Adrenal gland (tissue), 5 donors: ENCODE data around the gene ARL8B.

Source experiments
- CTCF ChIP-seq, 6 experiments: fragments of 450-650 bp in 4 of 6; fragments of 200-600 bp in 2 of 6; sonication (generic) in 1 of 6; IDR thresholded peaks; 1 replicate in 5 of 6; 2 replicates in 1 of 6; pipeline versions ENCODE4 v1.5.1 to v1.8.0; 2016 to 2021; ENCODE audit warnings: antibody characterized with exemption in 6 of 6, mild to moderate bottlenecking in 2 of 6, moderate library complexity in 1 of 6
- POLR2A ChIP-seq, 2 donors: fragments of 450-650 bp; IDR thresholded peaks; one replicate each; pipeline ENCODE4 v1.6.1; 2017; ENCODE audit warnings: antibody characterized with exemption in 2 of 2, mild to moderate bottlenecking in 2 of 2, moderate library complexity in 1 of 2
- donor health status: DM: no; HTN: no; CAD: no.

- TF ChIP-seq CTCF (IDR thresholded peaks at IDR 0.05) = no peak
- no peak for TF ChIP-seq POLR2A (IDR thresholded peaks at IDR 0.05)
Observed at GRCh38 chr3:5201536-5201935, 79.4 kb downstream of the ARL8B start.
